Epithelial cell of proximal tubule (primary cell): ENCODE data around the gene ISM1. TPM values are rescaled to one million over a fixed set of nuclear protein-coding genes. Genes with fewer than 3 reads are reported as not detected.

Experiments
- DNase-seq: peaks from one replicate; pipeline ENCODE4 v3.0.0-alpha.2; 2011; ENCODE audit warnings: low read depth
- H3K4me3 ChIP-seq: 2 replicates; pipeline ENCODE4 v1.5.1; 2011; ENCODE audit warnings: low read depth, mild to moderate bottlenecking, low read length
- CTCF ChIP-seq: conservative IDR thresholded peaks from 2 replicates; pipeline ENCODE4 v1.5.1; 2012; ENCODE audit warnings: low read depth, mild to moderate bottlenecking, low read length
- total RNA-seq: library from RNA; depleted of rRNA; stranded (reverse); fragments of >200 nt; gene quantifications from 2 replicates; pipeline ENCODE4 v1.2.3, GENCODE V29; 2015

The ISM1 gene
- total RNA-seq, 1 donor from 2014 or later: 0.06 TPM

DNA sequence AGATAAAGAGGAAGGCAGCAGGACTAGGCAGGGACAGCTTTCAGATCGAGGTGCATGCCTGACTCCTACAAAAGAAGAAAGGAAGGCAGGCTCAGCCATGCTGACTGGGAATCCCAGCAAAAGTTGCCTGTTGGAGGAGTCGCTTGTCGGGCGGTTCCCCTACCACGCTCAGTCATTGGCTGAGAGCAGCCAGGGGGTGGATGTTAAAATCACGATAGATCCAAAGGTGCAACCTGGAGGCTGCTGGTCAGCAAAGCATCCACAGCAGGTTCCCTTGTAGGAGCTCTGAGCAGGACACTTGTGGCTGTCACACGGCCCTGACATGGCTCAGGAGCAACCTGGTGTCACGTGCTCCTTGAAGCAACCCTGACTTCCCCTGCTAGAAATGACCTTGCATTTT is 74.6 kb downstream of the ISM1 start:
- no peak for DNase-seq
- no peak for TF ChIP-seq CTCF
- H3K4me3 ChIP-seq: no peak overlapping the region

DNA sequence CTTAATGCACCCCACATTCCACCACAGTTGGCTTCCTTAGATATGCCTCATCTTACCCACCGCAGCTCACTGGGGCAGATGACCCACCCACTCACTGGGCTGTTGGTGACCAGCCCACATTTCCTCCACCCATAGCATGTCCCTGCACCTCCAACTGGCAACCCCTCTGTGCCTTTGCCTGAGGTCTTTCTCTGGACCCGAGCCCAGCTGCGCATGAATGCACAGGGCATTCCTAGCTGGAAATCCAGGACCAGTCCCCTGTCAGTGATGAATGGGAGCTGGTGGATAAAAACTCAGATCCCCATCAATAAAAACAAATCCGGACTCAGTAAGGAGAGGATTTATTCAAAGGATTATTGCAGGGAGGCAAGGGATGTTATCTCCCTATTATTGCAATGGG is 75.0 kb downstream of the ISM1 start:
- no peak overlapping the region for H3K4me3 ChIP-seq
- TF ChIP-seq CTCF: no peak

GRCh38 chr20:13297147-13297899 is 76.2 kb downstream of the ISM1 start:
- TF ChIP-seq CTCF: no peak
- DNase-seq: no peak
- H3K4me3 ChIP-seq: no peak overlapping the region

More for the DNA sequence above, 75.0 kb downstream of the ISM1 start:
- no peak for DNase-seq

DNA sequence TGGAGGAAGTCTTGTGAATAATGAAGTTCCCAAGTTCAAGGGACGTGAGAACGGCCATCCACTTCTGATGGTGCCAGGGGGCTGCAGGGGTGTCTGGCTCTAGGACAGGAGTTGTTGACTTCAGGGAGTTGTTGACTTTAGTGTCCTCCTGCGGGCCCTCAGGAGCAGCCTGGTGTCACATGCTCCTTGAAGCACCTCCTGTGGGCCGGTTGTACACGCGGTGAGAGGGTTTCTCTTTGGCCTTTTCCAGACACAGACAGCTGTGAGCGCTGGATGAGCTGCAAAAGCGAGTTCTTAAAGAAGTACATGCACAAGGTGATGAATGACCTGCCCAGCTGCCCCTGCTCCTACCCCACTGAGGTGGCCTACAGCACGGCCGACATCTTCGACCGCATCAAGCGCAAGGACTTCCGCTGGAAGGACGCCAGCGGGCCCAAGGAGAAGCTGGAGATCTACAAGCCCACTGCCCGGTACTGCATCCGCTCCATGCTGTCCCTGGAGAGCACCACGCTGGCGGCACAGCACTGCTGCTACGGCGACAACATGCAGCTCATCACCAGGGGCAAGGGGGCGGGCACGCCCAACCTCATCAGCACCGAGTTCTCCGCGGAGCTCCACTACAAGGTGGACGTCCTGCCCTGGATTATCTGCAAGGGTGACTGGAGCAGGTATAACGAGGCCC is 77.8 kb downstream of the ISM1 start:
- TF ChIP-seq CTCF: no peak

DNA sequence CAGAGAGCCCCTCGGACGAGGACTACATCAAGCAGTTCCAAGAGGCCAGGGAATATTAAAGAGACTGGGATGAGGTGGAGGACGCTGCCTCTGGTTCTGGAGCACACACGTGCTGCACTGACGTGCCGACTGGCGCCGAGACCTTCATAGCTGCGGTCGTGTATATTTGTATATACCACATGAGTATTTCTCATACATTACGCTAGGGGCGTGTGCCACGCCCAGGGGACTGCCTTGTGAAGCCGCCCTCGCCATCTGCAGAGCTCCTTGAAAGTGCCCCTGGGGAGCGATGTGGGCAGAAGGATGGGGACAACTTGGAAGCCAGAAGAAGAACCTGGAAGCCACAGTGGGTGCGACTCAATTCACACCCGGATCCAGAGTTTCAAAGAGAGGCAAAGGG is 78.3 kb downstream of the ISM1 start:
- DNase-seq: no peak
- no peak for TF ChIP-seq CTCF
- H3K4me3 ChIP-seq: no peak overlapping the region

More for the DNA sequence above, 77.8 kb downstream of the ISM1 start:
- DNase-seq: no peak
- H3K4me3 ChIP-seq: no peak overlapping the region

DNA sequence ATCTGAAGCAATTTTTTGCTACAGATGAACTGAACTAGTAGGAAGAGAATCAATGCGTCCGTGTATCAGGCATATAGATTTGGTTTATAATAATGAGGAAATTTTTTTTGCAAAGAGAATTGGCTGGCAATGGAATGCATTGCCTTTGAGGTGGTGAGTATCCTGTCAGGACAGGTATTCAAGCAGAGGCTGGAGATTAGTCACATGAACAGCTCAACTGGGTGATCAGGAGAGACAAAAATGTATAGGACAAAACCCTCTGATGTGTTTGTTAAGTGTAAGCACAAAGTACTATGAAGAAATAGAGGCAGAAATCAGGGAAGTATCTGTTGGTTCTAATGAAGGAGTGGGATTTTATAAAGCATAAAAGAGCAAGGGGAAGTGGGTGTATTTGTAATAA is 80.5 kb downstream of the ISM1 start:
- DNase-seq: no peak
- H3K4me3 ChIP-seq: no peak overlapping the region
- no peak for TF ChIP-seq CTCF
